ENCODE results near the gene PAIP2. TPM values are rescaled to one million over a fixed set of nuclear protein-coding genes. Genes with fewer than 3 reads are reported as not detected.

PAIP2 gene
- total RNA-seq, 2 donors from 2014 or later = 29.0 to 54.2 TPM

GRCh38 chr5:139418793-139419192 lies 77.1 kb downstream of the PAIP2 start:
- Histone ChIP-seq H3K36me3 (replicated peaks in 1 of 2; ENCODE audit: insufficient read depth in 1 of 2, low read depth in 2 of 2) (no peaks in the 10 kb centered on the region), H3K4me3 (no peak overlapping the region), H3K4me1 (peaks cover 11% of the 10 kb centered on the region), H3K27ac (no peak overlapping the region), H3K27me3 (no peaks in the 10 kb centered on the region), H3K9me3 (no peaks in the 10 kb centered on the region)
- WGBS, 2 donors = 67 to 84% methylated on average over 1 of the region's 1 CpG
- ATAC-seq (no peak), DNase-seq (no peak)
- TF ChIP-seq CTCF (IDR thresholded peaks at IDR 0.05) (no peak), POLR2A (IDR thresholded peaks at IDR 0.05) (no peak)
- intact Hi-C loops (cut with DNase I) = no loop called here

Small RNA genes lying within 50 kb of the gene (small RNA-seq; reads per million reads assigned to genes)
- not detected for gene RNA5SP195

Other genes with a start within 250 kb of the PAIP2 start
- 100 to 1,000 TPM in 1 of 2 donors, 10 to 100 TPM in 1; 57.6 to 124 TPM for gene SIL1, start 143.5 kb upstream of the PAIP2 start, total RNA-seq
- gene MATR3, start 48.1 kb upstream of the PAIP2 start, total RNA-seq = 100 to 1,000 TPM in 1 of 2 donors, 10 to 100 TPM in 1; 99.2 to 160 TPM
- gene SLC23A1, start 41.4 kb downstream of the PAIP2 start, total RNA-seq = under 1 TPM; 0.66 to 0.78 TPM
- gene MZB1, start 48.1 kb downstream of the PAIP2 start, total RNA-seq = 10 to 100 TPM in 1 of 2 donors, not detected in 1; 12.2 TPM
- 1 to 10 TPM in 1 of 2 donors, under 1 TPM in 1; 0.52 to 1.3 TPM for gene PROB1, start 53.2 kb downstream of the PAIP2 start, total RNA-seq
- gene SPATA24, start 62.2 kb downstream of the PAIP2 start, total RNA-seq = 10 to 100 TPM in 1 of 2 donors, not detected in 1; 18.9 TPM
- gene DNAJC18, start 97.7 kb downstream of the PAIP2 start, total RNA-seq = 1 to 10 TPM; 1.6 to 3.0 TPM
- 1 to 10 TPM; 2.6 to 6.2 TPM for gene ECSCR, start 120.9 kb downstream of the PAIP2 start, total RNA-seq
- not detected for gene SMIM33, start 129.2 kb downstream of the PAIP2 start, total RNA-seq
- gene STING1, start 140.9 kb downstream of the PAIP2 start, total RNA-seq = 10 to 100 TPM in 1 of 2 donors, 1 to 10 TPM in 1; 6.7 to 24.4 TPM
- gene UBE2D2, start 219.5 kb downstream of the PAIP2 start, total RNA-seq = 100 to 1,000 TPM in 1 of 2 donors, 10 to 100 TPM in 1; 38.9 to 102 TPM